AML-193 (cell line): ENCODE measurements around the gene WDR83.
"Not testable (repeated sequence)": the region's sequence is repeated elsewhere in the genome, so short reads cannot be mapped to it uniquely, and the experiment has no call there.

Source experiments
- DNase-seq, 2 experiments: peaks; one replicate each; lab custom pipeline; 2025; lab: John Stamatoyannopoulos, UW

The WDR83 gene

DNA sequence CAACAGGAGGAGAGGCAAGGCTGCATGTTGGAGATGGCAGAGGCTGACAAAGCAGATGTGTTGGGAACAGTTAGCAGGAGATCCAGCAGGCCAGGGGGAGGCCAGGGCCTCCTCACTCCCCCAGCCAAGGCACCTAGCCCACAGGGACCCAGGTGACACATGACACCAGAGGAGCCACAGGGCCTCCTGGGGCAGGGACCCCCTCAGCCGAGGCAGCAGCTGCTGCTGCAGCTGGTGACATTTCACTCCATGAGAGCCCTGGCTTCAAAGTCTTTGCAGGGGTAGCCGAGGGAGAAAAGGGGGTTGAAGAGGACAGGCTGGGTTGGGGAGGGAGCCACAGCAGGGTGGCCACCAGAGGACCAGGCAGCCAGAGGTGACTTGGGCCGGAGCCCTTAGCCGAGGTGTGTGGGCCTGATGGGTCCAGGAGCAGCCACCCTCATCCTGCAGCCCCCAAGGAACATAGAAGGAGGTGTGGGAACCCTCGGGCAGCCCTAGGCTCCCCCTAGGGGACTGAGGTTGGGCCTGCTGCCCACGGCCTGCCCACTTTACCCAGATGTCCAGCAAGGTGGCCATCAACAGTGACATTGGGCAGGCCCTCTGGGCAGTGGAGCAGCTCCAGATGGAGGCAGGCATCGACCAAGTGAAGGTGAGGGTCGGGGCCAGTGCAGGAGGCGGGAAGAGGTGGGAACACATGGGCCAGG, 21.0 kb downstream of the WDR83 start, which contains the start of gene GNG14:
Gene GNG14, plus strand, starts transcription at position 503 of the 701 bp plus-strand sequence. Its CDS starts 51 bp downstream, at position 554.
- no peak for DNase-seq

- no peak for DNase-seq
Measured at GRCh38 chr19:12689012-12689411, 22.4 kb downstream of the WDR83 start.

DNA sequence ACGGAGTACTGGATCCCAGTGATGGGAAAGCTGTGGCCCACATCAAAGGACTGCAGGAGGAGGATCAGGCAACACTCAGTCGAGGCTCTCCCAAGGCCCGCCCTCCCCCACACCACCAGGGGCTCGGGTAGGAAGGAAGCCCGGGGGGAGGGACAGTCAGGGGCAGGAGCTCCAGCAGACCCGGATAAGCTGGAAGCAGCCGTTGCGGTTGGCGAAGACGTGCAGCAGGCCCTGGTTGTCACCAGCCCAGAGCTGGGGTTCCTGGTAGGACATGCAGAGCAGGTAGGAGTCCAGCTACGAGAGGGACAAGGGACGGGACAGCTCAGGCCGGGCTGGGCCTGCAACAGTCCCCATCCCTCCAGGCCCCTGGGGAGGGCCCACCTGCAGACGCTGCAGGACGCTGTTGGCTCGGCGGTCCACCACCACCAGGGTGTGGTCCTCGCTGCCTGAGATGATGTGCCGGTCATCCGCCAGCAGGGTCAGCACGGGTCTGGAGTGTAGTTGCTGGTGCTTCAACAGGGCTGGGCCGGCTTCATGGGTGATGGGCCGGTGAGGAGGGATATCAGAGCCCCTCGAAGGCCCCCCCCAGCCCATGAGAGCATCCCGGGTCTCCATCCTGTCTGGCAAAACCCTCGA, 23.1 kb downstream of the WDR83 start:
- DNase-seq, result no peak

GRCh38 chr19:12692960-12693359, 26.4 kb downstream of the WDR83 start:
- no peak for DNase-seq

- DNase-seq, result no peak
Measured at GRCh38 chr19:12694641-12695040, 28.0 kb downstream of the WDR83 start.

GRCh38 chr19:12695096-12695495, 28.5 kb downstream of the WDR83 start:
- DNase-seq, result no peak

GRCh38 chr19:12695514-12695913, 28.9 kb downstream of the WDR83 start:
- DNase-seq, result no peak

- DNase-seq, result no peak
Measured at GRCh38 chr19:12695997-12696365, 29.4 kb downstream of the WDR83 start.

DNA sequence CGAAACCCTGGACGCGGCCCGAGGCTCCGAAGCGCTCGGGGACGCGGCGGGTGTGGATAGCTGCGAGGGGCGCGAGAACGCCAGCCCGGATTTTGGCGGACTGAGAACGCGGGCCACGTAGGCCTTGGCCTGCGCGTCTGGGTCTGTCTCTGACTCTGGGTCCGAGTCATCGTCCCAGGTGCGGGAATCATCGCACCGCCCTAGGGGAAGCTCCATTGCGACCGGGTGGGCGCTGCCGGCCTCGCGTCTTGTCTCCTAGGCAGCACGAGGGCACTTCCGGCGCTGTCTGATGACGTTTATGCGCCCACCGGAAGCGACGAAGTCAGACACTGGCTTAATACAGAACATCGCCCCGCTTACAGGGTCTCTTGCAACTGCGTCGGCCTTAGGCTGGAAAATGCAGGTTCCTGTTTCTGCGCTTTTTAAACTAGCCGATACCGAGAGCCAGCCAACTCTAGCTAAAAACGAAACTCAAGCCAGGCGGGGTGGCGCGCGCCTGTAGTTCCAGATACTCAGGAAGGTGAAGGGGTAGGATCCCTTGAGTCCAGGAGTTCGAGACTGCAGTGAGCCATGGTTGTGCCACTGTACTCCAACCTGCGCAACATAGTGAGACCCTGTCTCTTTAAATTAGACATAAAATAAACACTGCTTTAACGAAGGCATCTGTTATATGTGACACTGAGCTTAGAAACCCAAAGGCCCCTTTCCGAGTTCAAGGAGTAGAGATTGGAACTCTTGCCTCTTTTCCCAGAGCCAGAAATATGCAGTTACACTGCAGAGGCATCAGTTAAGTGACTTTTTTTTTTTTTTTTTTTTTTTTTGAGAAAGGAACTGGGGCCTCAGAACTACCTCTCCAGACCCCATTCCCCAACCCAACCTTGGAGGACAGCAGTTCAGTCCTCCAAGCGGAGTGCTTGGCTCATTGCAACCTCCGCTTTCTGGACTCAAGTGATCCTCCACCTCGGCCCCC, 30.0 kb downstream of the WDR83 start, which contains the start of gene FBXW9:
Gene FBXW9, minus strand, starts transcription at position 266 of the 970 bp plus-strand sequence. Its CDS starts 50 bp downstream, at position 216.
- peak; percentile 80 to 83 for DNase-seq

GRCh38 chr19:12697425-12697824, 30.8 kb downstream of the WDR83 start:
- DNase-seq, result not testable (repeated sequence)

- DNase-seq, result no peak
Measured at GRCh38 chr19:12698138-12698537, 31.5 kb downstream of the WDR83 start.

DNA sequence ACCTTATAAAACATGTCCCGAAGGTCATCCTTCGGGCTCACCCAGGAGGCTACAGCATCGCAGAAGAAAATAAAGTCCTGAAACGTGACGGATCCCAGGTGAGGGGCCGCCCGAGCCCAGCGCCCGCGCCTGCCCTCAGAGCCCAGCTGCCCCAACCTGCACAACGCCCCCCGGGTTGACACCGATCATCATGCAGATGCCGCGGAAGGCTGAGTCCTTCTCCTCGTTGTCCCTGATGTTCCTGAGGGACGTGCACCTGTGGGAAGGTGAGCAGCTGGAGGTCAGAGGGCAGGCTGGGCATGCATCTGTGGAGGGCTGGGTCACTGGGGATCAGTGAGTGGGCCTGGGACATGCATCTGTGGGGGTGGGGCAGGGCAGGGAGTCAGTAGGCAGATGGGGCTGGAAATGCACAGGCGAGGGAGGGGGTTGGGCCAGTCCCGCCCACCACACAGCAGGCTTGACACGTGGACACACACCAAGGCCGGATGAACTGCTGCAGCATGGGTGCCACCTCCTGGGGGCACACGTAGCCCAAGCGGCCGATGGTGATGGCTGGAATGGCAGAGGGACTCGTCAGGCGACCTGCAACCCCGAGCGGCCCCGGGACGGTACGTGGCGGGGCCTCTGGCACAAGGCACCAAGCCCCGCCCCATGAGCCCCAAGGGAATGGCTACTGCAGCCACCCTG, 35.1 kb downstream of the WDR83 start:
- DNase-seq, result no peak

- DNase-seq, result no peak
Measured at GRCh38 chr19:12703046-12703445, 36.4 kb downstream of the WDR83 start.

GRCh38 chr19:12705169-12705568, 38.6 kb downstream of the WDR83 start:
- DNase-seq, result no peak

DNA sequence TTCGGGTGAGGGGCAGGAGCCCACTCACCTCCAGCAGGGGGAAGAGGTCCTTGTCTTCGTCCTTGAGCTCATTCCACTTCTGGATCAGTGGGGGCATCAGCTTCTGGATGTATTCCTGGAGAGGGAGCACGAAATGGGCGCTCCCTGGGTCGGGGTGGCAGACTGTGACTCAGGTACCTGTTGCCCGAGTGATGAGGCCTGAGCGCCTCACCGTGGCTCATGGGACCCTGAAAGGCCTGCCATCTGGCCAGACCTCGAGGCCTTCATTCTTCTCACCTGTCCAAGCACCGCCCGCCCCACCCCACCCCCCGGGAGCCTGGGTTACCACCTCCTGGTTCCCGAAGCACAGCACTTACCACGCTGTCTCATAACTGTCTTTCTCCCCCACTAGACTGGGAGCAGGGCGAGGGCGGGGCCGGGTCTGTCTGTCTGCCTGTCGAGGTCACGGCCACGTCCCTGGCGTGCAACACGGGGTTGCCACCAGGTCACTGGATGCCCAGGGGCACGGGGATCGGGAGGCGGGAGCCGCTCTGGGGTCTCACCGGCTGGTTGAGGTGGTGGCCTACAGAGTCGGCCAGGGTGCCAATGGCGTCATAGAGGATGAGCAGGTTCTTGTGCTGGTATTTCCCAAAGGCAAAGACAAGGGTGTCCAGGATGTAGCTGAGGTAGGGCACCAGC, 39.2 kb downstream of the WDR83 start:
- no peak for DNase-seq

DNA sequence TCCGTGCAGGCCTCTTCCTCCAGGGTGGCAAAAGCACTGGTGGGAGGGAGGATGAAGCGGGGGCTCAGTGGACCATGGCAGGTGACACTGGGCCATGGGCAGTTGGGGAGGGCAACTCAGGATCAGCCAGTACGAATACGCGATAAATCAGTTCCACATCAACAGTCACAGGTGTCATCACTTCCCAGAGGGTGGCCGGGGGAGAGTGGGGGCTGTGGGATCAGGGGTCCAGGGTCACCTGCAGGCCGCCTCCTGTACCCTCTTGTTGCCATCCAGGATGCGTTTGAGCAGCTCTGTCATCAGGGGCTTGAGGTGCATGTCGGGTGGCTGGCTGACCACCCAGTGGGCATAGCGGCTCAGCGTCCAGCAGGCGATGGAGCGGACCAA, 39.7 kb downstream of the WDR83 start:
- no peak for DNase-seq

DNA sequence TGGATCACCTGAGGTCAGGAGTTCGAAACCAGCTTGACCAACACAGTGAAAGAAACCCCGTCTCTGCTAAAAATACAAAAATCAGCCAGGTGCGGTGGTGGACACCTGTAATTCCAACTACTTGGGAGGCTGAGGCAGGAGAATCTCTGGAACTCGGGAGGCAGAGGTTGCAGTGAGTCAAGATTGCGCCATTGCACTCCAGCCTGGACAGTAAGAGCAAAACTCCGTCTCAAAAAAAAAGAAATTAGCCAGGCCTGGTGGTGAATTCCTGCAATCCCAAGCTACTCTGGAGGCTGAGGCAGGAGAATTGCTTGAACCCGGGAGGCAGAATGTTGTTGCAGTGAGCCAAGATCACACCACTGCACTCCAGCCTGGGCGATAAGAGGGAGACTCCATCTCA, 42.0 kb downstream of the WDR83 start:
- no peak for DNase-seq

- no peak for DNase-seq
Measured at GRCh38 chr19:12711187-12711586, 44.6 kb downstream of the WDR83 start.

- not testable (repeated sequence) for DNase-seq
Measured at GRCh38 chr19:12712077-12712476, 45.5 kb downstream of the WDR83 start.

DNA sequence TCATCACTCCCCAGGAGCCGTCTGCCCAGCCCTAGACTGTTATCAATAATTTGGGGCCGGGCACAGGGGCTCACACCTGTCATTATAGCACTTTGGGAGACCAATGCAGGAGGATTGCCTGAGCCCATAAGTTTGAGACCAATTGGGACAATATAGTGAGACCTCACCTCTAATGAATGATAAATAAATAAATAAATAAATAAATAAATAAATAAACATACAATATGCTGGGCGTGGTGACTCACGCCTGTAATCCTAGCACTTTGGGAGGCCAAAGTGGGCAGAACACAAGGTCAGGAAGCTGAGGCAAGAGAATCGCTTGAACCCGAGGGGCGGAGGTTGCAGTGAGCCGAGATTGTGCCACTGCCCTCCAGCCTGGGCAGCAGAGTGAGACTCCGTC, 46.7 kb downstream of the WDR83 start:
- DNase-seq, result not testable (repeated sequence)

GRCh38 chr19:12715102-12715501, 48.5 kb downstream of the WDR83 start:
- DNase-seq, result no peak
